22Rv1 (cell line): ENCODE results near the gene GJB4.

Experiments
- ZFX ChIP-seq: fragments of 450-650 bp; IDR thresholded peaks from 2 replicates; pipeline ENCODE4 v1.6.1; 2017; ENCODE audit warnings: antibody characterized with exemption, borderline replicate concordance
- TF ChIP-seq, protein P1 (sequence below): fragments of 450-650 bp; IDR thresholded peaks from 2 replicates; pipeline ENCODE4 v1.5.1; 2017; ENCODE audit warnings: mild to moderate bottlenecking

DNA sequence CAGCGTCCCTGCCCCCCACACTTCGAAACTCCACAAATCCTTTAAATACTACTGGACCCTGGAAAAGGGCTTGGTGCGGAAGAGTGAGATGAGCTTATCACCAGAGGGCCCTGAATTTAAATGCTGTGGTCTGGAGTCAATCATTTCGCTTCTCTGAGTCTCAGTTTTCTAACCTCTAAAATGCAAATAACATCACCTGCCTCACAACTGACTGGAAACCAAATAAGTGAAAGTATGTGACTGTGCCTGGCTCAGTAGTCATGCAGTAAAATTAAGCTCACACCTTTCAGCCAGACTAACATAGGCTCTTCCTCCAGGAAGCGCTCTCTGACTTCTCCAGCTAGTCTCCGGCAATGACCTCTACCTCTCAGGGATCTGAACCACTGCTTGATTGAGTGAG, 37.5 kb downstream of the GJB4 start:
- TF ChIP-seq, protein P1, sequence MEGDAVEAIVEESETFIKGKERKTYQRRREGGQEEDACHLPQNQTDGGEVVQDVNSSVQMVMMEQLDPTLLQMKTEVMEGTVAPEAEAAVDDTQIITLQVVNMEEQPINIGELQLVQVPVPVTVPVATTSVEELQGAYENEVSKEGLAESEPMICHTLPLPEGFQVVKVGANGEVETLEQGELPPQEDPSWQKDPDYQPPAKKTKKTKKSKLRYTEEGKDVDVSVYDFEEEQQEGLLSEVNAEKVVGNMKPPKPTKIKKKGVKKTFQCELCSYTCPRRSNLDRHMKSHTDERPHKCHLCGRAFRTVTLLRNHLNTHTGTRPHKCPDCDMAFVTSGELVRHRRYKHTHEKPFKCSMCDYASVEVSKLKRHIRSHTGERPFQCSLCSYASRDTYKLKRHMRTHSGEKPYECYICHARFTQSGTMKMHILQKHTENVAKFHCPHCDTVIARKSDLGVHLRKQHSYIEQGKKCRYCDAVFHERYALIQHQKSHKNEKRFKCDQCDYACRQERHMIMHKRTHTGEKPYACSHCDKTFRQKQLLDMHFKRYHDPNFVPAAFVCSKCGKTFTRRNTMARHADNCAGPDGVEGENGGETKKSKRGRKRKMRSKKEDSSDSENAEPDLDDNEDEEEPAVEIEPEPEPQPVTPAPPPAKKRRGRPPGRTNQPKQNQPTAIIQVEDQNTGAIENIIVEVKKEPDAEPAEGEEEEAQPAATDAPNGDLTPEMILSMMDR = no peak
- TF ChIP-seq ZFX = no peak
